Central memory CD8-positive, alpha-beta T cell (primary cell): ENCODE data around the gene FRS3.

ENCODE experiments used
- ATAC-seq: fragments of 150-1000 bp; cut with Tn5 transposase; replicated peaks from 2 replicates; pipeline ENCODE4 v1.10.0; 2022; ENCODE audit warnings: mild to moderate bottlenecking, moderate FRiP score, moderate number of reproducible peaks; ENCODE audit not compliant: poor library complexity, severe bottlenecking; ENCODE audit errors: extremely low read depth
- DNase-seq, 2 donors: peaks; one replicate each; pipeline ENCODE4 v3.0.0; 2021; ENCODE audit warnings: low spot score in 2 of 2
- H3K27ac Mint-ChIP-seq: one replicate; pipeline ENCODE4 v1.8.0; 2022; ENCODE audit warnings: low read depth, mild to moderate bottlenecking, moderate library complexity, mixed read lengths
- H3K27me3 Mint-ChIP-seq: one replicate; pipeline ENCODE4 v1.8.0; 2022; ENCODE audit warnings: mixed read lengths
- H3K36me3 Mint-ChIP-seq: one replicate; pipeline ENCODE4 v1.8.0; 2022; ENCODE audit warnings: mild to moderate bottlenecking, moderate library complexity, mixed read lengths; ENCODE audit not compliant: insufficient read depth
- H3K4me1 Mint-ChIP-seq: one replicate; pipeline ENCODE4 v1.8.0; 2022; ENCODE audit warnings: mixed read lengths
- H3K4me3 Mint-ChIP-seq: one replicate; pipeline ENCODE4 v1.8.0; 2022; ENCODE audit warnings: mild to moderate bottlenecking, moderate library complexity, mixed read lengths
- H3K9me3 Mint-ChIP-seq: one replicate; pipeline ENCODE4 v1.8.0; 2022; ENCODE audit warnings: mixed read lengths

Gene FRS3

DNA sequence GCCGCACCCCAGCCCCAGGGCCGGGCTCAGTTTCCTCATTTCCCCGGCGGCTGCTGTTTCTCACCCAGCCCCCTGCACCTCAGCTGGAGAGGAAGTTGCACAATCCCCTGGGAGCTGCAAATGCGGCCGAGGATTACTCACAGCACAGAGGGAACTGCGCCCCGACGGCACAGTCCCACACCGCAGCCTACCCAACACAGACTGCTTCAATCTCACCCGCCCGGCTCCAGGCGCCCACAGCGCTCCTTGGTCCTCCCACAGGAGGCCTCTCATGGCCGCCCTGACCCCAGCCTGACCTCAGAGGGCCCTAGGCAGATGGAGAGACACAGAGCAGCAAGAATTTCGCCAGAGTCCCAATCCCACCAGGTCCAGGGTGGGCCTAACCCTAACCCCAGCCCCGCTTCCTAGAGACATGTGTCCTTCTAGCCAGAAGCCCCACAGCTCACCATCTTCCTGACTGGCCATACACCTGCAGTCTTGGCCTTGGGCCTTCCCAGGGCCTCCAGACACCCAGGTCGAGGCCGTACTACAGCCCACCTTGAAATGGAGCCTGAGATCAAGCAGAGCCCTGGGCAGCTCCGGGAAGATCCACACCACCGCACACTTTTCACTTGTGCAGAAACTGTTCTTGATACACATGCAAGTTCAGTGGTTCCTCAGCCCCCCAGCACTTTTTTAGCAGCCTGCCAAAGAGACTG lies 56.0 kb downstream of the FRS3 start:
- H3K36me3 Mint-ChIP-seq, result no peaks in the 10 kb centered on the region
- peaks cover 22% of the 10 kb centered on the region for H3K4me1 Mint-ChIP-seq
- no peak for DNase-seq
- peak overlapping the region; percentile 30 for H3K4me3 Mint-ChIP-seq
- H3K27me3 Mint-ChIP-seq, result no peaks in the 10 kb centered on the region
- peak overlapping the region; percentile 65 for H3K27ac Mint-ChIP-seq
- peak; percentile 43 for ATAC-seq
- no peaks in the 10 kb centered on the region for H3K9me3 Mint-ChIP-seq

DNA sequence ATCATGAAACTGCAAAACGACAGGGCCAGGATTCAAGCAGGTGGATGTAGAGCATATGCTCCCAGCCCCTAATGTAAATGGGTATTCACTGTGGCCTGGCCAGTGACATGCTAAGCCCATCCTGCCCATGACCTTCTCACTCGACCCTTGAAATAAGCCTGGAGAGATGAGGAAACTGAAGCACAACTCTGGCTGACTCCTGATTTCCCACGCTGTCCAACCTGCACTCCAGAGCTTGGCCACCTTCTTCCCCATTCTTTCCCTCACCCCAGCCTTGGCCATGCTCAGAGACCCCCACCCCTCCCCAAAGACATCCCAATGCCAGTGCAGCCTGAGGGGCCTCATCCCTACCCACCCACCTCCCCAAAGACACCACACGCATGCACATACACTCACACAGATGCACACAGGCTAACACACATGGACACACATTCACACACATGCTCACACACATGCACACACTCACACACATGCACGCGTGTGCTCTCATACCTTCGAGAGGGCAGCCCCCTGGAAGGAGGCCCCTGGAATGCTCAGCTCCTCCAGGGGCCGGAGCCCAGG lies 56.7 kb downstream of the FRS3 start:
- Mint-ChIP-seq H3K4me1 (peaks cover 21% of the 10 kb centered on the region), H3K27me3 (no peaks in the 10 kb centered on the region), H3K36me3 (no peaks in the 10 kb centered on the region), H3K27ac (no peak overlapping the region), H3K4me3 (no peak overlapping the region), H3K9me3 (no peaks in the 10 kb centered on the region)
- DNase-seq, result no peak
- no peak for ATAC-seq

DNA sequence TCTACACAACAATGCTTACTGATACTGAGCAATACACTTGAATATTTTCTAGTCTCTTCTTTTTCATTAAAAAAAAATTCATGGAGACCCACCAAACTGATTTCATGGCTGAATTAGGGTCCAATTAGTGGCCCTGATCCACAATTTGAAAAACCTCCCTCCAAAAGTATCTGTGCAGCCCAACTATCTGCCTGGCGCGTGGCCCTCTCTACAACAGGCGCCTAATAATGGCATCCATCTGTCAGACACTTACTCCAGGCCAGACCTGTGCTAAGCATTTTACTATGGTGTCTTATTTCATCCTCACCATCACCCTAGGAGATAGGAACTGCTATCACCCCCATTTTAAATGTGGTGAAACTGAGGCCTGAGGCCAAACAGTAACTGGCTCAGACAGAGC lies 58.3 kb downstream of the FRS3 start:
- DNase-seq, result no peak
- H3K9me3 Mint-ChIP-seq, result no peaks in the 10 kb centered on the region
- H3K27ac Mint-ChIP-seq, result peak overlapping the region; percentile 36
- H3K4me1 Mint-ChIP-seq, result peaks cover 29% of the 10 kb centered on the region
- no peaks in the 10 kb centered on the region for H3K36me3 Mint-ChIP-seq
- ATAC-seq, result no peak
- H3K27me3 Mint-ChIP-seq, result no peaks in the 10 kb centered on the region
- H3K4me3 Mint-ChIP-seq, result no peak overlapping the region

DNA sequence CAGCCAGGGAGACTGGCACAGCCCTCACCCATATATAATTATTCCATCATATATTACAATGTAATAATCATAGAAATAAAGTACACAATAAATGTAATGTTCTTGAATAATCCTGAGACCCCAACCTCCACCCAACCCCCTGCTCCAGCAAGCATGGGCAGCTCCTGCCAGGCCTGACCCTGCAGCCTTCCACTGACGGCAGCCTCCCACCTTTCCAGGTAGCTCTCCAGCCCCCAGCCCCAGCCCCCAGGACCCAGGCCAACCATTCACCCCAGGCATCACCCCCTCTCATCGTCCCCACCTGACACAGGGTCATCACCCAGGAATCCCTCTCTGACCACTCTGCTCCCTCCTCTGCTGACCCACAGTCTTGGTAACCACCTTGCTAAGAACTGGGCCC lies 58.9 kb downstream of the FRS3 start:
- H3K27me3 Mint-ChIP-seq, result no peaks in the 10 kb centered on the region
- peak overlapping the region; percentile 36 for H3K27ac Mint-ChIP-seq
- no peaks in the 10 kb centered on the region for H3K9me3 Mint-ChIP-seq
- peaks cover 35% of the 10 kb centered on the region for H3K4me1 Mint-ChIP-seq
- no peaks in the 10 kb centered on the region for H3K36me3 Mint-ChIP-seq
- DNase-seq (no peak), ATAC-seq (no peak)
- H3K4me3 Mint-ChIP-seq, result no peak overlapping the region

DNA sequence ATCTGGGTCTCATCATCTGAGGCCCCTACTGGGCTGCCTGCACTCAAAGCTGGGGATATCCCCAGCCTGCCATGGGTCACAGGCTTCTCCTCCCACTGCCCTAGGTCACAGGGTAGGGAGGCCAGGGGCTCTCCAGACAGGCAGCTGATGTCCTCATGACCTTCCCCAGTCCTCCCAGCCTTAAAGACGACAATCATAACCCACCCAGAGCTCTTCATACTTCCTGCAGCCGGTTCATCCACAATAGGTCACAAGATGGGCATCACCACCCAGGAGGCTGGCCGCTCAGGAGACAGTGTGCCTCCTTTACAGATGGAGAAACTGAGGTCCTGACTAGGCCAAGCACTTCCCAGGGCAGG lies 59.5 kb downstream of the FRS3 start:
- Mint-ChIP-seq H3K27ac (no peak overlapping the region), H3K27me3 (no peaks in the 10 kb centered on the region), H3K36me3 (no peaks in the 10 kb centered on the region), H3K4me1 (peaks cover 38% of the 10 kb centered on the region), H3K9me3 (no peaks in the 10 kb centered on the region), H3K4me3 (no peak overlapping the region)
- ATAC-seq, result no peak
- DNase-seq, result no peak
